Vagina (tissue), 2 donors: ENCODE data around the gene SCNN1G.

Experiments
- CTCF ChIP-seq, 3 experiments: fragments of 450-650 bp in 2 of 3; fragments of 200-600 bp in 1 of 3; sonication (generic) in 1 of 3; IDR thresholded peaks; one replicate each; pipeline ENCODE4 v1.5.1; 2017 to 2019; ENCODE audit warnings: antibody characterized with exemption in 3 of 3, mild to moderate bottlenecking in 2 of 3, moderate library complexity in 2 of 3
- POLR2AphosphoS5 ChIP-seq, 2 donors: sonication (generic); formaldehyde crosslinking; IDR thresholded peaks; one replicate each; pipeline ENCODE4 v1.9.0; 2017; ENCODE audit warnings: antibody characterized with exemption in 2 of 2, mild to moderate bottlenecking in 2 of 2, low read depth in 1 of 2; ENCODE audit not compliant: insufficient read depth in 1 of 2

- TF ChIP-seq CTCF (IDR thresholded peaks at IDR 0.05) (no peak), POLR2AphosphoS5 (IDR thresholded peaks at IDR 0.05; ENCODE audit: insufficient read depth in 1 of 2, low read depth in 1 of 2) (no peak)
These were observed 17.8 kb upstream of the SCNN1G start for GRCh38 chr16:23164736-23165135.
